Parathyroid adenoma (tissue), 2 donors: ENCODE data around the gene TRIM72.
"Not testable (repeated sequence)": the region's sequence is repeated elsewhere in the genome, so short reads cannot be mapped to it uniquely, and the experiment has no call there.

Source experiments
- H2AFZ ChIP-seq: fragments of 300-600 bp; sonication (generic); one replicate; pipeline ENCODE4 v1.7.0; 2017; ENCODE audit warnings: antibody characterized with exemption, mild to moderate bottlenecking
- H3K27ac ChIP-seq: fragments of 300-600 bp; sonication (generic); one replicate; pipeline ENCODE4 v1.7.0; 2017
- H3K27me3 ChIP-seq: fragments of 300-600 bp; sonication (generic); one replicate; pipeline ENCODE4 v1.7.0; 2017; ENCODE audit warnings: low read length; ENCODE audit not compliant: control insufficient read depth, insufficient read depth
- H3K36me3 ChIP-seq: fragments of 300-600 bp; sonication (generic); one replicate; pipeline ENCODE4 v1.7.0; 2017; ENCODE audit warnings: low read length; ENCODE audit not compliant: control insufficient read depth, insufficient read depth
- H3K4me1 ChIP-seq: fragments of 300-600 bp; sonication (generic); one replicate; pipeline ENCODE4 v1.7.0; 2017; ENCODE audit warnings: control low read depth
- H3K4me2 ChIP-seq: fragments of 300-600 bp; sonication (generic); one replicate; pipeline ENCODE4 v1.7.0; 2017; ENCODE audit warnings: low read length
- H3K4me3 ChIP-seq: fragments of 300-600 bp; sonication (generic); one replicate; pipeline ENCODE4 v1.7.0; 2017; ENCODE audit warnings: low read depth, low read length
- H3K79me2 ChIP-seq: fragments of 300-600 bp; sonication (generic); one replicate; pipeline ENCODE4 v1.7.0; 2017; ENCODE audit warnings: control low read depth
- H3K9ac ChIP-seq: fragments of 300-600 bp; sonication (generic); one replicate; pipeline ENCODE4 v1.7.0; 2017; ENCODE audit warnings: mild to moderate bottlenecking
- H3K9me3 ChIP-seq: fragments of 300-600 bp; sonication (generic); one replicate; pipeline ENCODE4 v1.7.0; 2017; ENCODE audit warnings: low read length; ENCODE audit not compliant: control insufficient read depth
- CTCF ChIP-seq: fragments of 300-600 bp; sonication (generic); IDR thresholded peaks from one replicate; pipeline ENCODE4 v1.7.0; 2017; ENCODE audit warnings: antibody characterized with exemption, mild to moderate bottlenecking
- donor health status: primary hyperparathyroidism.

TRIM72 gene, protein sequence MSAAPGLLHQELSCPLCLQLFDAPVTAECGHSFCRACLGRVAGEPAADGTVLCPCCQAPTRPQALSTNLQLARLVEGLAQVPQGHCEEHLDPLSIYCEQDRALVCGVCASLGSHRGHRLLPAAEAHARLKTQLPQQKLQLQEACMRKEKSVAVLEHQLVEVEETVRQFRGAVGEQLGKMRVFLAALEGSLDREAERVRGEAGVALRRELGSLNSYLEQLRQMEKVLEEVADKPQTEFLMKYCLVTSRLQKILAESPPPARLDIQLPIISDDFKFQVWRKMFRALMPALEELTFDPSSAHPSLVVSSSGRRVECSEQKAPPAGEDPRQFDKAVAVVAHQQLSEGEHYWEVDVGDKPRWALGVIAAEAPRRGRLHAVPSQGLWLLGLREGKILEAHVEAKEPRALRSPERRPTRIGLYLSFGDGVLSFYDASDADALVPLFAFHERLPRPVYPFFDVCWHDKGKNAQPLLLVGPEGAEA

GRCh38 chr16:31213877-31214707 lies at the start of gene TRIM72:
Gene TRIM72, plus strand, starts transcription at chr16:31214119. Its CDS starts 620 bp downstream, at chr16:31214739.
- Histone ChIP-seq H2AFZ (peak within 1 kb of the TSS; percentile 69), H3K36me3 (no peaks in the 10 kb centered on the region), H3K4me1 (peaks cover 13% of the 10 kb centered on the region), H3K4me2 (peak within 1 kb of the TSS; percentile 89), H3K27me3 (no peaks in the 10 kb centered on the region), H3K27ac (no peak within 1 kb of the TSS), H3K9me3 (no peaks in the 10 kb centered on the region), H3K4me3 (peak within 1 kb of the TSS; percentile 51), H3K9ac (no peak within 1 kb of the TSS), H3K79me2 (no peaks in the 10 kb centered on the region)
- no peak for TF ChIP-seq CTCF

GRCh38 chr16:31167315-31167714 lies 46.6 kb upstream of the TRIM72 start:
- Histone ChIP-seq H3K27ac (no peak overlapping the region), H3K27me3 (no peaks in the 10 kb centered on the region), H3K4me1 (no peaks in the 10 kb centered on the region), H3K79me2 (no peaks in the 10 kb centered on the region), H3K4me2 (no peak overlapping the region), H3K9ac (no peak overlapping the region), H3K36me3 (no peaks in the 10 kb centered on the region), H3K9me3 (no peaks in the 10 kb centered on the region), H2AFZ (no peak overlapping the region), H3K4me3 (no peak overlapping the region)
- TF ChIP-seq CTCF = no peak

GRCh38 chr16:31168848-31169247 lies 45.1 kb upstream of the TRIM72 start:
- no peaks in the 10 kb centered on the region for H3K79me2 ChIP-seq
- H3K4me1 ChIP-seq = no peaks in the 10 kb centered on the region
- no peaks in the 10 kb centered on the region for H3K27me3 ChIP-seq
- no peak overlapping the region for H3K4me3 ChIP-seq
- no peak overlapping the region for H3K27ac ChIP-seq
- H3K9me3 ChIP-seq = no peaks in the 10 kb centered on the region
- H3K36me3 ChIP-seq = no peaks in the 10 kb centered on the region
- H2AFZ ChIP-seq = no peak overlapping the region
- no peak for TF ChIP-seq CTCF
- H3K4me2 ChIP-seq = no peak overlapping the region
- H3K9ac ChIP-seq = no peak overlapping the region

DNA sequence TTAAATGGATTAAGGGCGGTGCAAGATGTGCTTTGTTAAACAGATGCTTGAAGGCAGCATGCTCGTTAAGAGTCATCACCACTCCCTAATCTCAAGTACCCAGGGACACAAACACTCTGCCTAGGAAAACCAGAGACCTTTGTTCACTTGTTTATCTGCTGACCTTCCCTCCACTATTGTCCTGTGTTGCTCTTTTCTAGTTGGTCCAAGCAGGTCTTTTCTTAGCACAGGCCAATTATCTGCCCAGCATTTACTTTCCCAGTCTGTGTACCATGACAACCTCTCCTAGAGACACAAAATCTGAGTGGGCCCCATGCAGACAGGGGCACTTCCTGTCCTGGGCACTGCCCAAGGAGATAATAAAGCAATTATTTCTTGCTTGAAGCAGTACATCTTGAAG lies 43.9 kb upstream of the TRIM72 start:
- H3K4me1 ChIP-seq, H3K27ac ChIP-seq, H3K9me3 ChIP-seq, H3K4me3 ChIP-seq, H3K4me2 ChIP-seq, H3K36me3 ChIP-seq, H3K9ac ChIP-seq, H3K27me3 ChIP-seq, H2AFZ ChIP-seq, H3K79me2 ChIP-seq: not testable (repeated sequence)

DNA sequence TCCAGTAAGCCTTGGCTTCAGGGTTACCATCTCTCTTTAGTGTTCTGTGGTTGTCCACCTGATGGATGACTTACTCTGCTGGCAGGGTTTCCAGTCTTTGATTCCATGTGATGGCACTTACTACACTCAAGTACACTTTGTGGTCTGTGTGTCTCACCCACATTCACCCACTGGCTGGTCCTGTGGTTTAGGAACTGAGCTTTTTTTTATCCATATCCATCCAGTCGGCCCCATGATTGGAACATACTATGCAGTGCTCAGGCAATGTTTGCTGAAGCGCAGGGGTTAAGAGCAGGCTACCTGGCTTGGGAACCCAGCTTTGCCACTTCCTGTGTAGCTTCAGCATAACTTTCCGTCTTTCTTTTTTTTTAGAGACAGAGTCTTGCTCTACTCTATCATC lies 36.8 kb upstream of the TRIM72 start:
- no peak for TF ChIP-seq CTCF
- Histone ChIP-seq H3K27me3 (no peaks in the 10 kb centered on the region), H3K4me2 (no peak overlapping the region), H3K4me3 (no peak overlapping the region), H3K36me3 (no peaks in the 10 kb centered on the region), H3K4me1 (peaks cover 5% of the 10 kb centered on the region), H3K9me3 (no peaks in the 10 kb centered on the region), H2AFZ (no peak overlapping the region), H3K79me2 (peaks cover 22% of the 10 kb centered on the region), H3K27ac (no peak overlapping the region), H3K9ac (no peak overlapping the region)
